ENCODE results near the gene WDR7. TPM values are rescaled to one million over a fixed set of nuclear protein-coding genes. Genes with fewer than 3 reads are reported as not detected.

Gene WDR7
- total RNA-seq, 1 donor from 2014 or later: 28.4 TPM

GRCh38 chr18:56841836-56842235, 190.7 kb downstream of the WDR7 start:
- no peaks in the 10 kb centered on the region for H3K4me1 Mint-ChIP-seq (ENCODE audit: low read depth)
- H3K27me3 Mint-ChIP-seq (ENCODE audit: insufficient read depth): no peaks in the 10 kb centered on the region
- peaks cover under 1% of the 10 kb centered on the region for H3K36me3 Mint-ChIP-seq (ENCODE audit: low read depth)
- no peak for DNase-seq (ENCODE audit: low spot score)
- no peak overlapping the region for H3K4me3 Mint-ChIP-seq
- H3K27ac Mint-ChIP-seq: no peak overlapping the region
- H3K9me3 Mint-ChIP-seq: peaks cover 2% of the 10 kb centered on the region
- intact Hi-C loops (cut with micrococcal nuclease): no loop called here

DNA sequence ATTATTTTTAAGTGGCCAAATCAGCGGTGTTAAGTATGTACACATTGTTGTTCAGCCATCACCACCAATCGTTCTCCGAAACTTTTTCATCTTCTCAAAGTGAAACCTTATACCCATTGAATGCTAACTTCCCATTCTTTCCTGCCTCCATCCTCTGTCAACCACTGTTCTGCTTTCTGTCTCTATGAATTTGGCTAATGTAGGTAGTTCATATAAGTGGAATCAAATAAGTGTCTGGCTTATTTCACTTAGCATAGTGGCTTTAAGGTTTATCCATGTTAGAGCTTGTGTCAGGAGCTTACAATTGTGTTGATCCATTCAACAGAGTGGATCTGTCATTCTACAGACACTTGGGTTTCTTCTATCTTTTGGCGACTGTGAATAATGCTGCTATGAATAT, 192.1 kb downstream of the WDR7 start:
- H3K27ac Mint-ChIP-seq: no peak overlapping the region
- H3K27me3 Mint-ChIP-seq (ENCODE audit: insufficient read depth): no peaks in the 10 kb centered on the region
- DNase-seq (ENCODE audit: low spot score): no peak
- intact Hi-C loops (cut with micrococcal nuclease): no loop called here
- H3K36me3 Mint-ChIP-seq (ENCODE audit: low read depth): peaks cover 5% of the 10 kb centered on the region
- H3K9me3 Mint-ChIP-seq: peaks cover 9% of the 10 kb centered on the region
- no peaks in the 10 kb centered on the region for H3K4me1 Mint-ChIP-seq (ENCODE audit: low read depth)
- H3K4me3 Mint-ChIP-seq: no peak overlapping the region

DNA sequence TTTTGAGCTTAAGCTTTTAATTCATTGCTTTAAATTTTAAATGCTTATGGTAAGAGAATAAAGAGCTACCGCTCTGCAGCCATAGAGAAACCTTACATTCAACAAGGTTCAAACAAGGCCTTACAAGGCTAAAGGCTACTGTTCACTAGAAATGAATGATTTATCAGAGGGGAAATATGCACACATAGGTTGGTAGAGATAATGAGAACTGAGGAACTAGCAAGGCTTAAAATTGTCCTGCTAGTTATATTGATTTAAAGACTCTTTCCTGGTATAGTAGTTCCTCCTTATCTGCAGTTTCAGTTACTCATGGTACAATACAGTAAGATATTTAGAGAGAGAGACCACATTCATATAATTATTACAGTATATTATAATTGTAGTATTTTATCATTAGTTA, 193.4 kb downstream of the WDR7 start:
- Mint-ChIP-seq H3K4me3 (no peak overlapping the region), H3K27me3 (ENCODE audit: insufficient read depth) (no peaks in the 10 kb centered on the region), H3K9me3 (peaks cover 18% of the 10 kb centered on the region), H3K4me1 (ENCODE audit: low read depth) (no peaks in the 10 kb centered on the region), H3K27ac (no peak overlapping the region), H3K36me3 (ENCODE audit: low read depth) (peaks cover 15% of the 10 kb centered on the region)
- DNase-seq (ENCODE audit: low spot score): no peak
- intact Hi-C loops (cut with micrococcal nuclease): no loop called here

DNA sequence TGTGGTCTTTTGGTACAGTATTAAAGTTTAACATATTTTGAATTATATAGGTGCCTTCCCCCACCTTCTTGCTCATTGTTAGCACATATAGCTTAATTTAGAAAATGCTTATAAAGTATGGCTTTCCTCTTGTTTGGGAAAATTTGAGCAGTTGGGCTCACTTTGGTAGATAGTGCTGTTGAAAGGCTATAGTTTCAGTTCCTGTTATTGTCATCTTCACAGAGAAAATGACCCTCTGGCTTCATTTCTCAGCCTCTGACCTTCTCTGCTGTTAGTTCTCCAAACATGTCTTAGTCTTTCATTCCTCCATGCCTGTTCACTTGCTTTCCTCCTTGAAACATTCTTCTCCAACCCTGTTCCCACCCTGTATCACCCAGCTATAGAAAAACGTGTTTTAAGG, 200.6 kb downstream of the WDR7 start:
- Mint-ChIP-seq H3K27me3 (ENCODE audit: insufficient read depth) (peaks cover 3% of the 10 kb centered on the region), H3K4me1 (ENCODE audit: low read depth) (no peaks in the 10 kb centered on the region), H3K36me3 (ENCODE audit: low read depth) (peaks cover 14% of the 10 kb centered on the region), H3K9me3 (peaks cover 16% of the 10 kb centered on the region), H3K27ac (no peak overlapping the region), H3K4me3 (no peak overlapping the region)
- no peak for DNase-seq (ENCODE audit: low spot score)
- intact Hi-C loops (cut with micrococcal nuclease): no loop called here

DNA sequence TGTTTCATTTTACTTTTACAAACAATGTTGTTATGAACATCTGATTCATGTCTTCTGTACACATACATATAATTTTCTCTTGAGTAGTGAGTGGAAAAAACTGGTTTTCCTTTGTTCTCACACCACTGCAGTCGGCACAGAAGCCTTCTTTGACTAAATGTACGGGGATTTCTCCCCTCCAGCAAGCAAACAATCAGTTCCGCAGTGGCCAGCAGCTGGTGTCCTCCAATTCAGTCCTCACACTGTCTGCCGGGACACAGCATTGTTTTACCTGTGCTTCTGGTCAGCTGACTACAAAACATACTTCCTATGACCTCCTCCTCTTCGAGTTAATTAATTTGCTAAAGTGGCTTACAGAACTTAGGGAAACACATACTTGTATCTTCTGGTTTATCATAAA, 202.8 kb downstream of the WDR7 start:
- peaks cover 2% of the 10 kb centered on the region for H3K9me3 Mint-ChIP-seq
- DNase-seq (ENCODE audit: low spot score): no peak
- no peak overlapping the region for H3K4me3 Mint-ChIP-seq
- intact Hi-C loops (cut with micrococcal nuclease): no loop called here
- peaks cover 2% of the 10 kb centered on the region for H3K36me3 Mint-ChIP-seq (ENCODE audit: low read depth)
- peaks cover 3% of the 10 kb centered on the region for H3K27me3 Mint-ChIP-seq (ENCODE audit: insufficient read depth)
- H3K27ac Mint-ChIP-seq: no peak overlapping the region
- H3K4me1 Mint-ChIP-seq (ENCODE audit: low read depth): no peaks in the 10 kb centered on the region

DNA sequence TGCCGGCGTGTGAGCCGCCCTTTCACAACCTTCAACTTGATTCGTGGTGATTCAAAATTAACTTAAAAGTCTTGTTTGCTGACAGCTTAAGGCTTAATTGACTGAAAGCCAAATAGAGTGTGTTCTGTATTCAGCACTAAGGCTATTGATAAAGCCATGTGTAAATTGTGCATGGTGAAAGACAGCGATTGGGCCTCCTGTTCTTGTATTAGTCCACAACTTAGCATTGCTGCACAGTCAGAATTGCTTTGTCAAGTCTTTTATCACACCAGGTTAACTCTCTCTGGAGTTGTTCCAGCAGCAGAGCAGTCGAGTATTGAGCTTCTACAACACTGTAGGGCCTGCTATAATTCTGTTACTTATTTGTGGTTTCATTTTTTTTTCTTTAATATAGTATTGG, 210.1 kb downstream of the WDR7 start:
- no peaks in the 10 kb centered on the region for H3K9me3 Mint-ChIP-seq
- intact Hi-C loops (cut with micrococcal nuclease): no loop called here
- no peaks in the 10 kb centered on the region for H3K36me3 Mint-ChIP-seq (ENCODE audit: low read depth)
- no peak for DNase-seq (ENCODE audit: low spot score)
- no peak overlapping the region for H3K27ac Mint-ChIP-seq
- H3K4me1 Mint-ChIP-seq (ENCODE audit: low read depth): no peaks in the 10 kb centered on the region
- H3K4me3 Mint-ChIP-seq: no peak overlapping the region
- no peaks in the 10 kb centered on the region for H3K27me3 Mint-ChIP-seq (ENCODE audit: insufficient read depth)

GRCh38 chr18:56869189-56869777, 218.1 kb downstream of the WDR7 start:
- H3K27me3 Mint-ChIP-seq (ENCODE audit: insufficient read depth): no peaks in the 10 kb centered on the region
- H3K9me3 Mint-ChIP-seq: no peaks in the 10 kb centered on the region
- no peak for DNase-seq (ENCODE audit: low spot score)
- intact Hi-C loops (cut with micrococcal nuclease): loop anchor here (1.0 to 5.0 kb wide), 3 partner anchors 148 to 693 kb away; partner anchors contain the start of gene ONECUT2
- H3K36me3 Mint-ChIP-seq (ENCODE audit: low read depth): no peaks in the 10 kb centered on the region
- no peaks in the 10 kb centered on the region for H3K4me1 Mint-ChIP-seq (ENCODE audit: low read depth)
- no peak overlapping the region for H3K4me3 Mint-ChIP-seq
- no peak overlapping the region for H3K27ac Mint-ChIP-seq

GRCh38 chr18:56870982-56871381, 219.8 kb downstream of the WDR7 start:
- H3K36me3 Mint-ChIP-seq (ENCODE audit: low read depth): no peaks in the 10 kb centered on the region
- H3K4me3 Mint-ChIP-seq: no peak overlapping the region
- no peaks in the 10 kb centered on the region for H3K4me1 Mint-ChIP-seq (ENCODE audit: low read depth)
- no peak overlapping the region for H3K27ac Mint-ChIP-seq
- H3K9me3 Mint-ChIP-seq: no peaks in the 10 kb centered on the region
- DNase-seq (ENCODE audit: low spot score): no peak
- intact Hi-C loops (cut with micrococcal nuclease): no loop called here
- H3K27me3 Mint-ChIP-seq (ENCODE audit: insufficient read depth): no peaks in the 10 kb centered on the region

GRCh38 chr18:56872140-56872539, 221.0 kb downstream of the WDR7 start:
- DNase-seq (ENCODE audit: low spot score): no peak
- intact Hi-C loops (cut with micrococcal nuclease): no loop called here
- Mint-ChIP-seq H3K27ac (no peak overlapping the region), H3K36me3 (ENCODE audit: low read depth) (no peaks in the 10 kb centered on the region), H3K4me3 (no peak overlapping the region), H3K27me3 (ENCODE audit: insufficient read depth) (no peaks in the 10 kb centered on the region), H3K4me1 (ENCODE audit: low read depth) (no peaks in the 10 kb centered on the region), H3K9me3 (no peaks in the 10 kb centered on the region)

DNA sequence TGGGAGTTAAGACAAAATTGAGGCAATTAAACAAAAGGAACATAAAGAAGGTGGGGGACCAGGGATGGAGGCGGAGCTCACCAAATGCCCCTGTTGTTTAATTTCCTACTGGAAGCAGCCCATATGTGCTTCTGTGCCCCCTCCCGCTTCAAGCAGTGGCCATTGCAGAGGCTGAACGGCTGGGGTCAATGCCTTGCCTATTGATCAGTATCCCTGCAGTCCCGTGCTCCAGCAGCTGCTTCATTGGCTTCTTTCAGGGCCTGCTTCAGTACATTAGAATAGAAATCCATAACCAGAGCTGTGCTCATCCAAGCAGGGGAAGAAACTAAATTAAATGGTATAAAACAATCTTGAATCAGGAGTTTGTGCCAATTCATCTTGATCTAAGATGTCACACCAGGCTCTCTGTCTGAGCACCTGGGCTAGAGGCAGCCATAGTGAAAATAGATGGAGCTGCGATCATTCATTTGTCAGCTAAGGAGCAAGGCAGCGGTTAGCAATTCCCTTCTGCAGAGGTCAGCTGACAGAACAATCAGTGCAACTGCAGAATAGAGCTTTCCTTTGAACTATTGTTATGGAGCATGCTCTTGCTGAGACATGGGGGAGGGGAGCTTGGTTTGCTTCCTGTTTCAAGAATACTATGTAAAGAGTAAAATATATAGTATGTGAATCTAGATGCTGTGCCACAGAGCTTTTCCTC, 222.4 kb downstream of the WDR7 start:
- Mint-ChIP-seq H3K27ac (no peak overlapping the region), H3K9me3 (no peaks in the 10 kb centered on the region), H3K4me3 (no peak overlapping the region), H3K27me3 (ENCODE audit: insufficient read depth) (no peaks in the 10 kb centered on the region), H3K36me3 (ENCODE audit: low read depth) (no peaks in the 10 kb centered on the region), H3K4me1 (ENCODE audit: low read depth) (no peaks in the 10 kb centered on the region)
- intact Hi-C loops (cut with micrococcal nuclease): no loop called here
- DNase-seq (ENCODE audit: low spot score): no peak

- intact Hi-C loops (cut with micrococcal nuclease): no loop called here
- Mint-ChIP-seq H3K27ac (no peak overlapping the region), H3K27me3 (ENCODE audit: insufficient read depth) (no peaks in the 10 kb centered on the region), H3K9me3 (no peaks in the 10 kb centered on the region), H3K4me3 (no peak overlapping the region), H3K4me1 (ENCODE audit: low read depth) (peaks cover 5% of the 10 kb centered on the region), H3K36me3 (ENCODE audit: low read depth) (peaks cover 10% of the 10 kb centered on the region)
- no peak for DNase-seq (ENCODE audit: low spot score)
These were observed 227.6 kb downstream of the WDR7 start for GRCh38 chr18:56878711-56879110.

- Mint-ChIP-seq H3K4me3 (no peak overlapping the region), H3K36me3 (ENCODE audit: low read depth) (peaks cover 16% of the 10 kb centered on the region), H3K27me3 (ENCODE audit: insufficient read depth) (no peaks in the 10 kb centered on the region), H3K4me1 (ENCODE audit: low read depth) (peaks cover 5% of the 10 kb centered on the region), H3K9me3 (no peaks in the 10 kb centered on the region), H3K27ac (no peak overlapping the region)
- intact Hi-C loops (cut with micrococcal nuclease): no loop called here
- DNase-seq (ENCODE audit: low spot score): no peak
These were observed 233.4 kb downstream of the WDR7 start for GRCh38 chr18:56884511-56884910.

DNA sequence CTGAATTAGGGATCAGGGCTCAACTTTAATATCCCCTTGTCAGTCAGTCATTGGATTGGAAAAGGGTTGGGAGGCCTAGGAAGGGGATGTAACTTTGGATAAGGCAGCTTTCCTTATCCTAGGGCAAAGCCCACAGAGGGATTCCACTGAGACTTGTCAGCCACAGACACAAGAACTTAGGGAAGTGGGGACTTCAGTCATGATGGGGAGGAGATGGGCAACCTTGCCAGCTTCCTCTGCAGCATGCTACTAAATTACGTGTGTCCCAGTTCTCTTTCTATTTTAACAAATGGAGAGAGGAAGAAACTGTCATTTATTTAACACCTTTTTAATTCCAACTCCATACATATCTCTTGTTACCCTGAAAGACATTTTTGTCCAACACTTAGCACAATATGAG, 237.8 kb downstream of the WDR7 start:
- Mint-ChIP-seq H3K4me3 (no peak overlapping the region), H3K4me1 (ENCODE audit: low read depth) (no peaks in the 10 kb centered on the region), H3K27ac (no peak overlapping the region), H3K9me3 (no peaks in the 10 kb centered on the region), H3K36me3 (ENCODE audit: low read depth) (peaks cover 5% of the 10 kb centered on the region), H3K27me3 (ENCODE audit: insufficient read depth) (no peaks in the 10 kb centered on the region)
- DNase-seq (ENCODE audit: low spot score): no peak
- intact Hi-C loops (cut with micrococcal nuclease): no loop called here

GRCh38 chr18:56889621-56890020, 238.5 kb downstream of the WDR7 start:
- no peak overlapping the region for H3K4me3 Mint-ChIP-seq
- no peak overlapping the region for H3K27ac Mint-ChIP-seq
- no peaks in the 10 kb centered on the region for H3K9me3 Mint-ChIP-seq
- H3K4me1 Mint-ChIP-seq (ENCODE audit: low read depth): no peaks in the 10 kb centered on the region
- intact Hi-C loops (cut with micrococcal nuclease): no loop called here
- H3K36me3 Mint-ChIP-seq (ENCODE audit: low read depth): peaks cover 5% of the 10 kb centered on the region
- H3K27me3 Mint-ChIP-seq (ENCODE audit: insufficient read depth): no peaks in the 10 kb centered on the region
- no peak for DNase-seq (ENCODE audit: low spot score)

Data from activated T-helper 1 cell treated with anti-CD3 and anti-CD28 coated beads, Interleukin-12 subunit alpha, Interleukin-12 subunit beta, Interleukin-2, Interleukin-4 antibody, amounts not matched to agents 30 ng/mL and 10 ng/mL and 1 ng/mL, durations not matched to agents 14 hours and 24 hours and 36 hours (primary cell).